ENCODE results near the gene ALPK1. TPM values are rescaled to one million over a fixed set of nuclear protein-coding genes. Genes with fewer than 3 reads are reported as not detected.
A peak's percentile ranks its signal among the peaks of the same experiment; 100 is the strongest.

The ALPK1 gene
- total RNA-seq, 1 experiment from 2014 or later: 11.8 TPM

DNA sequence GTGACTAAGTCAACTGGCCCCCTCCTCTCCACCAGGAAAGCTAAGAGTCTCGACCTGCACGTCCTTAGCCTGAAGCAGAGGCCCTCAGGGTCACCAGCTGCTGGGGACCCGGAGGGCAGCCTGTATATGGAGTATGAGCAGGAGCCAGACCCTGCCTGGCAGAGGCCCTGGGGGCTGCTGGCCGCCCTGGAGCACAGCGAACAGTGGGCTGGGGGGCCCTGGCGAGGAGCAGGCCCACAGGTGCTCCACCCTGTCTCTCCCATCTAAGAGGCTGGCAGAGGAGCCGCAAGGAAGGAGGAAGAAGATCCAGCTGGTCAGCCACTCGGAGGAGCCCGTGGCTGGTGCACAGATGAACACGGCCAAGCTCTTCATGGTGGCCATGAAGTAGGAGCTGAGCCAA is 61.2 kb downstream of the ALPK1 start:
- intact Hi-C loops (cut with micrococcal nuclease; ENCODE audit: unreplicated experiment): no loop called here
- TF ChIP-seq CTCF (conservative IDR thresholded peaks at IDR 0.05; ENCODE audit: low read depth, low read length): no peak
- no peak for TF ChIP-seq EZH2 (IDR thresholded peaks at IDR 0.05; ENCODE audit: borderline replicate concordance, low read depth, low read length, poor library complexity, severe bottlenecking)
- Histone ChIP-seq H3K27me3 (replicated peaks; ENCODE audit: insufficient read depth, low read depth, low read length, poor library complexity) (no peaks in the 10 kb centered on the region), H3K4me1 (ENCODE audit: insufficient read depth, low read length, poor library complexity, severe bottlenecking) (no peaks in the 10 kb centered on the region), H3K27ac (ENCODE audit: low read depth, low read length, poor library complexity, severe bottlenecking) (no peak overlapping the region), H3K4me3 (ENCODE audit: low read depth, low read length, poor library complexity, severe bottlenecking) (no peak overlapping the region), H3K36me3 (ENCODE audit: insufficient read depth, low read length, poor library complexity, severe bottlenecking) (no peaks in the 10 kb centered on the region), H3K9me3 (ENCODE audit: low read depth, low read length, poor library complexity, severe bottlenecking) (no peaks in the 10 kb centered on the region)
- POLR2A ChIA-PET (ENCODE audit: low non-redundant PET): no interaction called here
- BruUV-seq (replicated peaks): no TSS peak
- CTCF ChIA-PET: no interaction called here
- no peak for DNase-seq (ENCODE audit: low spot score)

DNA sequence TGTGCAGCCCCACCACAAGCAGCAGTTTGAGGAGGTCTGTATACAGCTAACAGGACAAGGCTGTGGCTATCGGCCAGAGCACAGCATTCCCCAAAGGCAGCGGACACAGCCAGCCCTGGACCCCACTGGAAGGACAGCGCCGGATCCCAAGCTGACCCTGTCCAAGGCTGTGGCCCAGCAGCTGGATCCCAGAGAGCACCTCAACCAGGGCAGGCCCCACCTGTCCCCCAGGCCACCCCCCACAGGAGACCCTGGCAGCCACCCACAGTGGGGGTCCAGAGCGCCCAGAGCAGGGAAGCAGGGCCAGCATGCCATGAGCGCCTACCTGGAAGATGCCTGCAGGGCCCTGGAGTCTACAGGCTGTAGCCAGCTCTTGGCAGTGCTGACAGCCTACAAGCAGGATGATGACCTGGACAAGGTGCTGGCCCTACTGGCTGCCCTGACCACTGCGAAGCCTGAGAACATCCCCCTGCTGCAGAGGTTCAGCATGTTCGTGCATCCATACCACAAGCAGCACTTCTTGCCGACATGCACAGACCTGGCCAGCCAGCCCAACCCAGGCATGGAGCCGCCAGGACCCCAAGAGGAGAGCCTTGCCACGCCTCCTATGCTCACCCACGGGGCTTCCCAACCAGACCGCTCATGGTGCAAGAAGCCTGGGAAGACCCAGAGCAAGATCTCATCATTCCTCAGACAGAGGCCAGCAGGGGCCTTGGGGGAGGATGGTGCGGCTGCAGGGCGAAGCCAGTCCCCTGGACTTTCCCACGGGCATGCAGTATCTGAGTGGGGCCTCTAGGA is 62.0 kb downstream of the ALPK1 start:
- no peaks in the 10 kb centered on the region for H3K9me3 ChIP-seq (ENCODE audit: low read depth, low read length, poor library complexity, severe bottlenecking)
- ChIA-PET CTCF (no interaction called here), POLR2A (ENCODE audit: low non-redundant PET) (no interaction called here)
- H3K27me3 ChIP-seq (replicated peaks; ENCODE audit: insufficient read depth, low read depth, low read length, poor library complexity): no peaks in the 10 kb centered on the region
- DNase-seq (ENCODE audit: low spot score): no peak
- H3K27ac ChIP-seq (ENCODE audit: low read depth, low read length, poor library complexity, severe bottlenecking): no peak overlapping the region
- no peaks in the 10 kb centered on the region for H3K36me3 ChIP-seq (ENCODE audit: insufficient read depth, low read length, poor library complexity, severe bottlenecking)
- no peak overlapping the region for H3K4me3 ChIP-seq (ENCODE audit: low read depth, low read length, poor library complexity, severe bottlenecking)
- intact Hi-C loops (cut with micrococcal nuclease; ENCODE audit: unreplicated experiment): no loop called here
- TF ChIP-seq CTCF (conservative IDR thresholded peaks at IDR 0.05; ENCODE audit: low read depth, low read length) (no peak), EZH2 (IDR thresholded peaks at IDR 0.05; ENCODE audit: borderline replicate concordance, low read depth, low read length, poor library complexity, severe bottlenecking) (no peak)
- no TSS peak for BruUV-seq (replicated peaks)
- no peaks in the 10 kb centered on the region for H3K4me1 ChIP-seq (ENCODE audit: insufficient read depth, low read length, poor library complexity, severe bottlenecking)

DNA sequence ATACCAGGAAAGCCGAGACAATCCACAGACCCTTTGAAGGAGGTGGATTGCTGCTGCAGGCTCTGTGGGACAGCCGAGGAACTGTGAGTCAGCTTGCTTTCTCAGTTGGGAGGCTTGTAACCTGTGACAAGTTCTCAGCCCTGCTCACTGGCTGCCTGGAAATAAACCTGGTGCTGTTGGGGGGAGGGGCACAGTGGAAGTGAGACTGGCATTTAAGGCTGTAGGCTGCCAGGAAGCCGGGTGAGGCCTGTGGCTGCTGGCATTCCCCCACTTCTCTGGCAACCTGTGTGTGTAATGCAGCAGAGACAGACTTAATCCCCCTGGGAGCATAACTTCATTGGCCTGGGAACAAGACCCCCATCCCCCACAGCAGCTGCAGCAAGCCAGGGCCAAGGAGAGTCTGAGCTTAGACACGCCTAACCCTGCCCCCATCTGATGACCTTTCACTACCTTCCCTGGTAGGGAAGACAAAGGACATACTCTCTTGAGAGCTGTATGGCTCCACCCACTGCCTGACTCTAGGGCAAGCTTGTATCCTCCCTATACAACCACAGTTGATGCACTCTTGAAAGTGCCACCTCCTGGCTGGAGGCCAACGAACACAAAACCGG is 64.1 kb downstream of the ALPK1 start:
- Histone ChIP-seq H3K36me3 (ENCODE audit: insufficient read depth, low read length, poor library complexity, severe bottlenecking) (no peaks in the 10 kb centered on the region), H3K27ac (ENCODE audit: low read depth, low read length, poor library complexity, severe bottlenecking) (no peak overlapping the region), H3K4me1 (ENCODE audit: insufficient read depth, low read length, poor library complexity, severe bottlenecking) (no peaks in the 10 kb centered on the region), H3K4me3 (ENCODE audit: low read depth, low read length, poor library complexity, severe bottlenecking) (no peak overlapping the region), H3K9me3 (ENCODE audit: low read depth, low read length, poor library complexity, severe bottlenecking) (no peaks in the 10 kb centered on the region), H3K27me3 (replicated peaks; ENCODE audit: insufficient read depth, low read depth, low read length, poor library complexity) (no peaks in the 10 kb centered on the region)
- BruUV-seq (replicated peaks): no TSS peak
- TF ChIP-seq EZH2 (IDR thresholded peaks at IDR 0.05; ENCODE audit: borderline replicate concordance, low read depth, low read length, poor library complexity, severe bottlenecking) (no peak), CTCF (conservative IDR thresholded peaks at IDR 0.05; ENCODE audit: low read depth, low read length) (no peak)
- POLR2A ChIA-PET (ENCODE audit: low non-redundant PET): no interaction called here
- CTCF ChIA-PET: no interaction called here
- peak; percentile 19 for DNase-seq (ENCODE audit: low spot score)
- intact Hi-C loops (cut with micrococcal nuclease; ENCODE audit: unreplicated experiment): no loop called here

All from A673 (cell line).